COLO829 (cell line): ENCODE measurements around the gene TEDC2.
A peak's percentile ranks its signal among the peaks of the same experiment; 100 is the strongest.

Experiments
- DNase-seq: peaks from one replicate; pipeline ENCODE4 v3.0.0; 2012; ENCODE audit warnings: low spot score

TEDC2 gene

GRCh38 chr16:2496223-2497115 is 36.6 kb downstream of the TEDC2 start:
- DNase-seq = no peak

DNA sequence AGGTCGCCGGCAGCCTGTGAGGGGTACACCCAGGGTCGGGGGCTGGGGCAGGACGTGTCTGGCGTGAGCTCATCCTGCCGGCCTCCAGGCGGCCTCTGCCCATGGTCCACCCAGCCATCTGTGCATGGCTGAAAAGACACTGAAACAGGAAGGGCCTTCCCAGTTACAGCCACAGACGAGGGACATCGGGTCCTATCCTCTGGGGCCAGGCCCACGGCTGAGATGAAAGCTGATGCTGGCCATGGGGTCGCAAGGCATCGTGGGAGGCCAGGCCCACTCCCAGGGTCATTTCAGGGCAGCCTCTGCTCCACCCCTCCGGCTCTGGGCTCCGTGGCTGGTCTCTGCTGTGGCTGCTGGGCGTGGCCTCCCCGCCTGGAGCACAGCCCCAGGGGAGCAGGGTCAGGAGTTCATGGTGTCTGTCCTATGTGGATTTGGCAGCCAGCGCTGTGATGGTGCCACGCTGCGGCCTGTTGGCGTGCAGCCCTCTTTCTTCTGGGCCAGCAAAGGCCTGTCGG is 37.3 kb downstream of the TEDC2 start:
- DNase-seq = no peak

- DNase-seq = no peak
Observed at GRCh38 chr16:2497695-2498484, 38.0 kb downstream of the TEDC2 start.

DNA sequence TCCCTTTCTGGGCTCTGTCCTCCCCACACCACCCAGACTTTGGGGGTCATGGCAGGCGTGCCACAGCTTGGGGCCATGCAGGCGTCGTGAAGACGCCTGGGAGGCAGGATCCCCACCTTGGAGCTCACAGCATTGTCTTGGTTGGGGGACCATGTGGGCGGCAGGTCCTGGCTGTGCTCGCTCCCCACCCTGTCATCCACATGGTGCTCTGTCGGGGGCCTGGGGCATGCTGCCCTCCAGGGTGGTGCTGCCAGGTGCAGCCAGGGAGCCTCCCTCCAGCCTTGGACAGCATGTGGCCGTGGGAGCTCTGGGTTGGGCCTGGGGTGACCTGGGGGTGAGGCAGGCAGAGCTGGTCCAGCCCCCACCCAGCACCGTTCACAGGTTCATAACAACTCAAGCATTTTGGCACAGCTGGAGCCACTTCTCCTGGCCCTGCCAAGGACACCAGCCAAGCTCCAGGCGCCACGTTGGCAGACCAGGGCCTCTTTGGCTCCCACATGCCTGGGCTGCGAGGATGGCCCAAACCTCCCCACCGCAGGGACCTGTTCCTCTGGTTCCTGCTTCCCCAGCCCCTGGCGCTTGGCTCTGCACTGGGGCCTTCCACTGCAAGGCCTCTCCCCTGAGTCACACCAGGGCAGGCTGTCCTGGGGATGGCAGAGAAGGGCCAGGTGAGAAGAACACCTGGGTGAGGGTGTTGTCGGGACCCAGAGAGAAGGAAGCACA is 38.8 kb downstream of the TEDC2 start:
- no peak for DNase-seq

DNA sequence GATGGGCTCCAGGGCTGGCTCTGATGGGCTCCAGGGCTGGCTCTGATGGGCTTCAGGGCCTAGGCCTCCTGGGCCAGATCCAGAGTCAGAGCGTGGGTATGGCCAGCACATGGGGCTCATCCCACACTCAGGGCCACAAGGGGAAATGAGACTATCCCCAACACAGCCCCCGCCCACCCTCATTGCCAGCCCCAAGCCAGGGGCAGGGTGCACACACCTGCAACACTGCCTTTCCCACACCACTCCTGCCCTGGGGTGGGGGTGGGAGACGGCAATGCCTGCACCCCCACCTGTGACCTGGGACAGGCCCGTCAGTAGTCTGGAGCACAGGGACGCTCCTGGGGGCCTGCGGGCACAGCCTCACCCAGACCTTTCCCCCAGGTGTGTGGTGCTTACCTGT is 39.5 kb downstream of the TEDC2 start:
- no peak for DNase-seq

- no peak for DNase-seq
Observed at GRCh38 chr16:2499890-2500429, 40.1 kb downstream of the TEDC2 start.

- no peak for DNase-seq
Observed at GRCh38 chr16:2500430-2500917, 40.6 kb downstream of the TEDC2 start.

DNA sequence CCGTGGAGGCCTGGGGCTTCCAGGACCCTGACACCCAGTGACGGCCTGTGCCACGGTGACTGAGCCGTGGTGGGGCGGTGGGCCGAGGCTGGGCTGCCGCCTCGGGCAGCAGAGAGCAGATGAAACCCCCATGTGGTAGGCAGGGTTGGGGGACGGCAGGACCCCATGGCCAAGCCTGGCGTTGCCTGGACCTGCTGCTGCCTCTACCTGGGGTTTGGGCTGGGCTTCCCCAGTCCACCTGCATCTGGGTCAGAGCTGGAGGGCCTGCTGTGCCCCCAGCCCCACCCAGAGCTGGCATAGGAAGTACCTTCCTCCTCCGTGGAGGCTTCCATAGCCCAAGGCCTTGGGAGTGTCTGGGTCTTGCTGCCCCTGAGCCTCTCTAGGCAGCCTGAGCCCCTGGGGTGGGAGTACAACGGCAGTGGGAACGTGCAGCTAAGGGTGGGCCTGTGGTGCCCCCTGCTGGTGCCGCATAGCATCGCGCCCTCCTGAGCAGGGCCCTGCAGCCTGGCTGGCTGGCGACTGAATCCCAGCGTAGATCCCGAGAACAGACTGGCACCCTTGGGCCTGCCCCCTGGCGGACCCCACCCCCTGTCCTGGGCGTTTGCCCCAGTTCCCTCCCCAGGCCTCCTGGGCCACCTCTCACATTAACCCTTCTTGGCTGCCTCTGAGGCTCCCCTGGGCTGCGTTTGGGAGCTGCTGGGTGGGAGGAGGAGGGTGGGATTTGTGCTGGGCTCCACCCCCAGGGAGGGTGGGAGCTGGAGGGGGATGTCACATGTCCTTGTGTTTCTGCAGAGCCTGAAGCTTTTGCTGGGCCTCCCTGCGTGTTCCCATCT is 41.2 kb downstream of the TEDC2 start:
- peak; percentile 64 for DNase-seq

DNA sequence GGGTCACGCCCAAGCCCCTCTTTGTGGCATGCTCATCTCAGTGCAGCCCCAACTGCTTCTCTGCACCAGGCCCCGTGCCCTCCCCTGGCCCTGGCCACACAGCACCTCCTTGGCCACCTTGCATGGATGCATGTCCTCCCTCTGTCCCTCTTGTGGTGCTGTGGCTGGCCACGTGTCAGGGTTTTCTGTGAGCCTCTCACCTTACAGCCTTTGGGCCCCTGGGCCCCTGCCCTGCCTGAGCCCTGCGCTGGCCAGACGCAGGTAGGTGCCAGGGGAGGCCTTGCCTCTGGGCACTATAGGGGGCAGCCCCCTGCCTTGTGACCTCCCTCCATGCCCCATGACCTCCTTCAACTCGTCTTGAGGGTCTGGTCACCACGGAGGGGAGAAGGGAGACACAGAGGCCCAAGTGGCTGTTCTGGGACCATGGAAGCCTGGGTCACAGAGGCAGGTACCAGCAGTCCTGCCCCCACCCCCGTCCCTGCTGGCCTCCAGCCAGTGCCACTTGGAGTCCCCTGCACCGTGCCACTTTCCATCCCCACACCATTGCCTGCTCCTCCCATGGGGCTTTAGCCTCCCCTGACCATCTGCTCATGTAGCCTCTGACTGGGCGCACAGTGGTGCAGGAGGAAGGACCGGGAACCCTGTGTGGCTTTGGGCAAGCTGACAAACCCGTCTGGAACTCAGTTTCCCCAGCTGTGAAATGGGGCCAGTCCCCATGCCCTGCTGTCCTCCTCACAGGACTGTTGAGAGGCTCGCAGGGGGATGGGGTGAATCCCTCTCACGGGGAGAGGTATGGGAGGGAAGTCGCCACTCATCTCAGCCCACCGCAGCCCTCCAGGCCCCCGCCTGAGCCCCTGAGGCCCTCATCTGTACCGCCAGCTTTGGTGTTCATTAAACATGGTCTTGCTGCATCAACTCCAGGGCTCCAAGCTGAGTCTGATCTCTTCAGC is 42.3 kb downstream of the TEDC2 start:
- DNase-seq = no peak

DNA sequence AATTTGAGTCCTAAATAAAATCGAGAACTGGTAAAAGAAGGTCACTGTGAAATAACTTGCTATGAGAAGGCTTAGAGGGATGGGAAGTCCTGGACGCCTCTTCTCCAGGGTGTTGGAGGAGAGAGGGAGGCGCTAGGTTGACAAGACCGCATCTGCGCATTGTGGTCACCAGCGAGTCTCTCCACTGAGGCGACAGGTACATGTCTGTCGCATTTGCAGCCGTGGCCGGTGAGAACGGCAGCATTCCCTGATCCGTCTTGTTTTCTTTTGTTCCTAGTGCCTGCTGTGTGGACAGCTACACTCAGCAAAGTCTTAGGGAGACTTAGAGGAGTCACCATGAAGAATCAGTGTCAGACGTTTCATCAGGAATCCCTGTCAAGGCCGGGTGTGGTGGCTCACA is 45.8 kb downstream of the TEDC2 start:
- no peak for DNase-seq

GRCh38 chr16:2507052-2507659 is 47.2 kb downstream of the TEDC2 start:
- no peak for DNase-seq

- no peak for DNase-seq
Observed at GRCh38 chr16:2507665-2508064, 47.8 kb downstream of the TEDC2 start.

- no peak for DNase-seq
Observed at GRCh38 chr16:2508722-2509400, 49.0 kb downstream of the TEDC2 start.

DNA sequence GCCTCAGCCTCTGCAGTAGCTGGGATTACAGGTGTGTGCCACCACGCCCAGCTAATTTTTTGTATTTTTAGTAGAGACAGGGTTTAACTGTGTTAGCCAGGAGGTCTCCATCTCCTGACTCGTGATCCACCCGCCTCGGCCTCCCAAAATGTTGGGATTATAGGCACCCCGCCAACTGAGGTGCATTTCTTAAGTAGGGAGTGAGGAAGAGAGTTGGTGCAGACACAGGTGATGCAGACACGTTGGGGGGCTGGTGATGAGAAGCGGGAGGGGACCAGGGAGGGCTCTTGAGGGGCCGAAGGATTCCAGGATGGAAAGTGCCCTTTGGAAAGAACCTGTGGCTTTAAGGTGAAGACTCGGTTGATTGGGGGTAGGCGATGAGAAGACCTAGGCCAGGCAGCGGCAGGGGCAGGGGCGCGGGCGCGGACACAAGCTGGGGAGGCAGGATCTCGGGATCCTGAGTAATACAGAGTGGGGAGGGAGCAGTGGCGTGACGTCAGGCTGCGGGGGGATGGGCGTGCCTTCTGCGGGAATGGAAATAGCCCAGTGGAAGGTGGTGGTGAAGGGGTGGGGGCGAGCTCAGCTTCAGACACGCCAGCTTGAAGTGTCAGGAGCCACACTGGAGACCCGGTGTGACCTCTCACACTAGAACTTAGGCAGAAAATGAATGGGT is 51.4 kb downstream of the TEDC2 start:
- no peak for DNase-seq

DNA sequence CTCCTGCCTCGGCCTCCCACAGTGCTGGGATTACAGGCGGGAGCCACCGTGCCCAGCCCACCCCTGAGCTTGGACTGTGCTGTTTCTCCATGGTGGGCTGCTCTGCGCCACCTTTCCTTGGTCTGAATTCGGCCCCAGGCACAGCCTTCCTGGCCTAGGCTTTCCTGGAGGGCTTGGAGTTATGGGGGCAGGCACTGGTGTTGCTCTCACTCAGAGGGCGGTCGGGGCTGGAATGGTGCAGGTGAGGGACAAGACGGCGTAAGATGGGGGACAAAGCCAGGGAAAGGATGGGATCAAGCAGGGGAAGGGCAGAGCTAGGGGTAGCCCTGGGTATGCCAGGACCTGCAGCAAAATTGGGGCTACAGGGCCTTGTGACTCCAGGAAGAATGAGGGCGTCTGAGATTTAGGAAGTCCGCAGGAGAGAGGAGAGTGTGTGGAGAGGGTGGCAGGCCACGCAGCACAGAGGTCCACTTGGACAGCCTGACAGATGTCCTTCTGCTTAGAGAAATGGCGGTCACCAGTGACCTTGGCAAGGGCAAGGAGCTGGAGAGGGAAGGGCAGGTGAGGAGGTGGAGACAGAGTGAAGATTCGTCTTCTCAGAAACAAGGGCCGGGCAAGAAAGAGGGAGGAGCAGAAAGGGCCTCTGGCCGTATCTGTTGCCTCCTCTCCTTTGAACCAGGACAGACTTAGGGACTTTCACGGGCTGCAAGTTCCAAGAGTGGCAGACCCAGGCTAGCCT is 52.3 kb downstream of the TEDC2 start:
- no peak for DNase-seq

GRCh38 chr16:2512735-2513404 is 53.0 kb downstream of the TEDC2 start:
- DNase-seq = no peak
